ENCODE results near the gene KCNMA1.
"Not testable (repeated sequence)": the region's sequence is repeated elsewhere in the genome, so short reads cannot be mapped to it uniquely, and the experiment has no call there.

Gene KCNMA1

GRCh38 chr10:77526868-77527617, 110.6 kb downstream of the KCNMA1 start:
- DNase-seq: no peak

DNA sequence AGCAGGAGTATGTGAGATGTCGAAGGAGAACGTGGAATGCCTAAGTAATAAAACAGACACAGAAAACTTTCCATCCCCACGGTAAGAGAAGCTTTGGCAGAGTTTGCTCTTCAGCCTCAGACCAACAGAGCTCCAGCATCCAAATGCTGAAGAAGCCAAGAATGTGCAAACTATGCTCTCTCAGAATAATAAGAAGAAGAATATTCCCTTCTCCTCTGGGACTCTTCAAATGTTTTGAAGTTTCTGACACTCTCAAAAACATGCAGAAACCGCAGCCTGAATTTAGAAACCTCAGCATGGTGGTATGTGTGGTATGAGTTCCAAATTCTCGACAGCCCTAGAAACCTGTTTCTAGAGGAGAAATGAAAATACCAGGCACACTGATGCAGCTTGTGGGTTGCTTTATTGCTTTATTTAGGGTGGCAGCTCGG, 113.3 kb downstream of the KCNMA1 start:
- DNase-seq: no peak

DNA sequence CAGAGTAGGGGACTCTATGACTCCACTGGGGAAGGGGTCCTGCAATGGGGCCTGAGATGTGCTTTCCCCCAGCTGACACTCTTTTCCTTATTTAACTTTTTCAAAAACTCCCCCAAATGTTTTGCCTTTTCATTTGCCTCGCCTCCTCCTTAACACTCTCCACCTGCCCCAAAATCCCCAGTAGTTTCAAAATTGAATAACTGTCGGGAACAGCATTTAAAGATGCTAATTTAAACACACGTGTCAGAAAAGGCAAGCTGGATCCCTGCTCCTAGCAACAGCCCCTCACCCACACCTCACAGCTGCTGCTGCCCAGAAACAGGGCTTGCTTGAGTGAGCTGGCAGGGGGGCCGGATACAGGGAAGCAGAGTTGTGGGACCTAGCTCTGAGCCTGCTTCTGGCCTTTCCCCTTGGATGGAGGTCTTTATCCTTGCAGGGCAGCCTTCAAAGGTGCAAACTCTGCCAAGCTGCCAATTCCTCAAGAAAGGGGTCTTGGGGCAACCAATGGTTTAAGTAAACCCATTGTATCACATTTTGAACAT, 115.3 kb downstream of the KCNMA1 start:
- DNase-seq: no peak

DNA sequence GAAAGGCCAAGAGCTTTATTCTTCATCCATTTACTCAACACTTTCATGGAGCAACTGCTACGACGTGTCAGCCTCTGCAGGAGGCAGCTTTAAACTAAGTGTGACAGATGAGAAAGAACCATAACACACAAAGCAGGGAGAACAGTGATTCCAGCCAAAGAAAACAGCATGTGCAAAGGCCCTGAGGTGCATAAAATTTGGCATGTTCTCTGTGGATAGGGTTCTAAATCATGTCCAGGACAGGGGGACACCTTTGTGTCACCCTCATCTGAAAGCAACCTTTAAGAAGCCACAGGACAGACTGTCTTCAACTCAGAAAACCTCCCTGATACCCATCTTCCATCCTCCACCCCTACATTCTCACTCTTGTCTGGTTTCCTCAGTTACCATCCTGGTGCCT, 116.6 kb downstream of the KCNMA1 start:
- no peak for DNase-seq

- DNase-seq: no peak
Observed at GRCh38 chr10:77520290-77520689, 117.3 kb downstream of the KCNMA1 start.

- DNase-seq: not testable (repeated sequence)
Observed at GRCh38 chr10:77519791-77520190, 117.8 kb downstream of the KCNMA1 start.

- DNase-seq: no peak
Observed at GRCh38 chr10:77518910-77519274, 118.7 kb downstream of the KCNMA1 start.

DNA sequence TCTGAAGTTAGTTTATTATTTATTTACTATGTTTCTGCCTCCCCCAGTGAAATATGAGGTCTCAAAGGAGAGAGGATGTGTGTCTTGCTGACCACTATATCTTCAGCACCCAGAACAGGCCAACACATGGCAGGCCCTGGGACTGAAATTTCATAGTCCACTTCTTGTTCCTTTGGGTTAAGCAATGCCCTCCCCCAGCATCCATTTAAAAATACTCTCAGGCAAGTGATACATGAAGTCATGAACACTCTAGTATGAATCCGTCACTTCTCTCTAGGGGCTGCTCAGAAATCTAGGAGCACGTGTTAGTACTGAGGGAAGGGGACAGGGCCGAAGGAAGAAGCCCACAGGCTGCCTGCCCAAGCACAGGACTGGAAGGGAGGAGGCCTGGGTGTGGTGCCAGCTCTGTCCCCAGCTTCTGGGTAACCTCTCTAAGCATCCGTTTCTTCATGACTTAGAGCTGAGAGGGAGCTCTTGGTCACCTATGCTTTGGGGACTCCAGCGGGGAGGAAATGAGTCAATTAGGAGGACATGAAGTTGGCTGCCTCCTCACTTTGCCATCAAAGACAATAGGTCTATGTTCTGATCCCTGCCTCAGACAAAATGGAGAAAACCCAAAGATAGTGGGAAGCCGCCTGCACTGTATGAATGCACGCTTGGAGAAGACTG, 119.2 kb downstream of the KCNMA1 start:
- DNase-seq: no peak

- no peak for DNase-seq
Observed at GRCh38 chr10:77516575-77516974, 121.0 kb downstream of the KCNMA1 start.

DNA sequence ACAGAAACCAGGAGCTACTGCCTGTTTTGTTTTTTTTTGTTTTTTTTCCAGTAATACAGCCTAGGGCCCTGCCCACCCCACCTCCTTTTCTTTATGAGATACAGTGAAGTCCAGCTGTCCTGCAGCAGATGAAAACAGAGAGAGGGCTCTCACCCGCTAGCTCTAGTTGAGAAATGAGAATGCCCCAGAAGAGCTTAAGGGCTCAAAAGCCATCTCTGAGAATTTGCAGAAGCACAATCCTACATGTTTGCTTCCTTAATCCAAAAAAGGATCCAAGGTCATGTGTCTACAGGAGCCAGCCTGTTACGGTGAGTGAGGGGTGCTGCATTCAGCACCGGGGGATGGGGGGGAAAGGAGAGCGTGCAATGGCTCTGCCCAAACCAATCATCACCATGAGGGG, 122.7 kb downstream of the KCNMA1 start:
- DNase-seq: no peak

GRCh38 chr10:77513781-77514331, 123.8 kb downstream of the KCNMA1 start:
- no peak for DNase-seq

DNA sequence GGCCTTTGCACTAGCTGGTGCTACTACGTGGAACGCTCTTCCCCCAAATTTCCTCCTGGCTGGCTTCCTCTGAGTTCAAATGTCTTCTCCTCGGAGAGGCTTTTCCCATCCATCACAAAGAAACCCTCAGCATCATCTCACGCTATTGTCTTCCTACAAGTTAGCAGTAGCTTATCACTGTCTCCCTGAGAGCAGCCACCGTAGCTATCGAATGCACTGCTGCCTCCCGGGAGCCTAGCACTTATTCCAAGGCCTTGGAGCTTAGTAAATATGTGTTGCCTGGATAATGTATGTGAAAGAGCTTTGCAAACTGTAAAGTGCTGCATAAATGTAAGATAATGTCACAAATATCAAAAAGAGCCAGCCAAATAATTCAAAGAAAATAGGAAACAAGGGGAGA, 124.4 kb downstream of the KCNMA1 start:
- DNase-seq: no peak

GRCh38 chr10:77512219-77512578, 125.4 kb downstream of the KCNMA1 start:
- DNase-seq: no peak

DNA sequence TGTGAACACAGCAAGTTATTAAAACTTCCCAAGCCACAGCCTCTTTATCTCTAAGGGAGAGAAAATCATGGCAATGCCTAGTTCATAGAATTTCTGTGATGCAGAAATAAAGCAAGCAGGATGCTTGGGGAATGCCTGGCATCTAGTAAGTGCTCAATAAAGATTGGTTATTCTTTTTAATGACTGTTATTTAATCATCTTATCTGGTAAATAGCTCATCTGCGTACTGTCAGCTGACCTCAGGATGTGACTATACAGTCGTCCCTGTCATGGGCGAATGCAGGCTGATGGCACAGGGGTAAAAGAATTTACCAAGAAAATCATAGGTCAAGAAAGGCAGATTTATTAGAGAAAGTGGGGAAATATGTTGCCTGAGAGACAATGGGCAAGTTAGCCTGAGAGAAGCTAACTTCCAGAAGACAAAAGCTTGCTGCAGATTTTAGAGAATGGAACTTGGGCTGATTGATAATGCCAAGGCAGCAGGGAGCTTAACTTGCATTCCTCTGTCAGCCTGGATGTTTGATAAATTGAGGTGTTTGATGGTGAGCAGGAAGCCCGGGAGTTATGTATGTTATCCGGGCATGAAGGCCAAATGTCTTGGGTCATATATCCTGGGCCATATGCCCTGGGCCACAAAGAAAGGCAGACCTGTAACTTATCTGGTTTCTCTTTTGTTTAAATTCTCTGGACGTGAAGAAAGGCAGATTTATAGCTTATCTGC, 126.0 kb downstream of the KCNMA1 start:
- no peak for DNase-seq

DNA sequence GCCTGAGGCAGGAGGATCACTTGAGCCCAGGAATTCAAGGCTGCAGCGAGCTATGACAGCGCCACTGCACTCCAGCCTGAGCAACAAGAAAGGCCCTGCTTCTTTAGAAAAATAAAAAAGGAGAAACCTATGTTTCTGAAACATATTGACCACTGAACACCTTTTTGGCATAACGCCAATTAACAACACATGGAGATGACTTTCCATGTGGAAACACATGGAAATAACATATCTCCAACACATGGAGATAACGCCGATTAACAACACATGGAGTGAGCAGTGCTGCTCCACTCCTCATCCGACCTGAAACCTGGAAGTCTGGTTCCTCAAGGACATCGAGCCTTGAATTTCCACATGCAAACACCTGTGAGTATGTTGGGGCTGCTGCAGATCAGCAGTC, 126.9 kb downstream of the KCNMA1 start:
- no peak for DNase-seq

GRCh38 chr10:77510294-77510693, 127.3 kb downstream of the KCNMA1 start:
- DNase-seq: no peak

DNA sequence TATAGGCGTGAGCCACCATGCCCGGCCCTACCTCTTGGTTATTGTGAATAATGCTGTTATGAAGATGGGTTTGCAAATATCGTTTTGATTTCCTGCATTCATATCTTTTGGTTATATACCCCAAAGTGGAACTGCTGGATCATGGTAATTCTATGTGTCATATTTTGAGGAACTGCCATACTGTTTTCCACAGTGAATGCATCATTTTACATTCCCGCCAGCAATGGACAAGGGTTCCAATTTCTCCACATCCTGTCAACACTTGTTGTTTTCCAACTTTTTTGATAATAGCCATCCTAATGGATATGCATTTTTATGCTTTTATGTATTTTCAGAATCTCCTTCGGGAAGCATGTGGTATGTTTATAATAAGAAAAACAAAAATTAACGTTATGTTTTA, 128.2 kb downstream of the KCNMA1 start:
- no peak for DNase-seq

GRCh38 chr10:77507291-77507880, 130.2 kb downstream of the KCNMA1 start:
- no peak for DNase-seq

GRCh38 chr10:77506517-77507200, 130.9 kb downstream of the KCNMA1 start:
- no peak for DNase-seq

- no peak for DNase-seq
Observed at GRCh38 chr10:77505431-77506334, 131.9 kb downstream of the KCNMA1 start.

DNA sequence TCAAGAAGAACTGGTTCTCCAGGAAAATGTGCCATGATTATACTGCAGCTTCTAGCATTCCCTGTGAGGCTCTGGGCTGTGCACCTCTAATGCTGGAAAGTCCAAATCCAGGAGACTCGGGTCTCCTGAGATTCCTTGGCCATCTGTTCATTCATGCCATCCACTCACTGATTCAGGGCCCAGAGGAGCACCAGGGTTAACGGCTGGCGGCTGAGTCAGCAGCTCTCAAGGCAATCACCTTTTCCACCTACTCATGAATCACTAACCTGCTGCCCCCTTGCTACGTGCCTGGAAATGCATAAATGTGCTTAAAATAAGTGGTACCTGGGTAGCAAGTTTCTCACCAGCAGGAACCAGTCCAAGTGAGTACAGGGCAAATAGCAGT, 132.7 kb downstream of the KCNMA1 start:
- DNase-seq: no peak

All from activated CD4-positive, alpha-beta T cell treated with anti-CD3 and anti-CD28 coated beads for 4 hours (primary cell).